Sciatic nerve (tissue), 2 donors: ENCODE results near the gene DCAF7. TPM values are rescaled to one million over a fixed set of nuclear protein-coding genes. Genes with fewer than 3 reads are reported as not detected.

Experiments used
- ATAC-seq: fragments of 200-7000 bp; cut with Tn5 transposase; one replicate; pipeline ENCODE4 v1.9.1; 2020; ENCODE audit warnings: mild to moderate bottlenecking, moderate library complexity
- DNase-seq: peaks from one replicate; pipeline ENCODE4 v3.0.0-alpha.2; 2020; ENCODE audit warnings: low spot score
- intact Hi-C: fragments of 100-400 bp; cut with DNase I; formaldehyde crosslinking; loops from one replicate; pipeline ENCODE4 v1.14.2; 2022
- total RNA-seq: library from RNA; stranded (reverse); fragmentation: NEBNext Ultra II Directional; extraction: Animal tissue kit (Norgen Biotek cat#: 25700); gene quantifications from one replicate; pipeline ENCODE4 v1.2.1, GENCODE V29; 2021
- donor health status: DM: no; HTN: no; CAD: no.
- donor health status: DM: no; HTN: no; CAD: no.

The DCAF7 gene
- total RNA-seq, 1 donor from 2014 or later = 60.6 TPM

DNA sequence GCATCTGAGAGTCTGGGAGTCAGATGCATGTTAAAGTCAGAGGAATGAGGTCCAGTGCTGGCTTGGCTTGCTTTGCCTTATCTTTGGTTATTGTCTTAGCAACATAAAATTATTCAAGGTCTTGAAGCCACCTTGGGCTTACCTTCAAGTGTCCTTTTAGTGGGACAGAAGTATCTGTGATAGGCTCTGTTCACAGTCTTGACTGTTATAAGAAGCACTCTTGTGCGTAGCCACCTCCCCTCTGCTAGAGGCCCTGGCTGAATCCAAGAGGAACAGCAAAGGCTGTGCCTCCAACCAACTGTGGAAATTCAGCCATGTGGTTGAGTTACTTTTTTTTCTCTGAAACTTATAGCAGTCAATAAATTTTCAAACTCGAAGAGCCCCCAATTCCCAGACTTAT is 63.4 kb downstream of the DCAF7 start:
- intact Hi-C loops = loop anchor here (5.0 kb wide), 1 partner anchor 181 kb away; no protein-coding TSS in a partner anchor
- no peak for ATAC-seq
- no peak for DNase-seq

DNA sequence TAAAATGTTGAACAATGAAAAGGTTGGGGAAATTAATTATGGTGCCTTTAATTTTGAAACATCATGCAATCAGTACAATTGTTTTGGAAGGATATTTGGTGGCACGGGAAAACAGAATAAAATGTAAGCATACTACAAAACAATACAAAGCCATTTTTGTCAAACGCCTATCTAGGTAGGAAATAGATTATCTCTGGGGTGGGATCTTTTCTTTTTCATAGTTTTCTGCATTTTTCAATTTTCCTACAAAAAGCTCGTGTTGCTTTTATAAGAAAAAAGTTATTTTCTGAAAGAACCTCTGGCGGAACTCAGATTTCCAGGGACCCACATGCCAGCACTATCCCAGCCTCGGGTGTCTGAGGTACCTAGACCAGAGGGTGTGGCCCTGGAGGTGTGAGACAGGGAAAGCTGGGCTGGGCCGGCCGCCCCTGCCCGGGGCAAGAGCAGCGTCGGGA is 71.0 kb downstream of the DCAF7 start:
- intact Hi-C loops = no loop called here
- DNase-seq = no peak
- no peak for ATAC-seq

DNA sequence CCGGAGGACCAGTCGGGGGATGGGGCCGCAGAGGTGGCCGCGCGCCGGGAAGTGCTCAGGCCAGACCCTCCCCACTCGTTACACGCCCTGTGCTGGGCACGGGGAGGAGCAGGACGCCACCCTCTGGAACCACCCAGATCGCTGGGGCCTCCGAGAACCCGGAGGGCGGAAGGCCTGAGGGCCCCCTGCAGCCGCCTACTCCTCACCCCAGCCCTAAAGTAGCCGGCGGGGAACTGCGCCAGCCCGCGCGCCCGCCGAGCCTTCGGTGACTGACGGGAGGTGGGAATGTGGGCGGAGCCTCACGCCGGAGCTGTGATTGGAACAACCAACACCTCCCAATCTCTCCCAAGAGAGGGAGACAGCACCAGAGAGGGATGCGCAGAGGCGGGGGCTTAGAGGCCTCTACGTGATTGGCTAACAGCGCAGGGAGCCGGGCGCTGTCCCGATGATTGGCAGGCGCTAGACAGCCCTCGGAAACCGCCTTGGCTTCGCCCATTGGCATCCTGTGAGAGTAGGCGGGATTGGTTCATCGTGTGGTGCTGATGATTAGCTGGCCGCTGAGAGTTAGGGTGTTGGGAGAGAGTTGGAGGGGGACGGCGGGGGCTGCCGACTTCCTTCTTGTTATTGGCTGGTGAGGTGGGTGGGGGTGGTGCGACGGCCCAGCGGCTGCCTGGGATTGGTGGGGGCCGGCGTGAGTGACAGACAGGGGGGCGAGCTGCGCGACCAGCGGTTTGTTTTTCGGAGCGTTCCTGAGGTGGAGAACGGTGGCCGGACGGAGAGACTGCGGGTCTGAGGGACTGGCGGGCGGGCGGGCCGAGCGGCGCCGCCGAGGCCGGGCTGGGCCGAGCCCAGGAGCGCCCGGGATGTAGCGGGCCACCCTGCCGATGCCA is 71.7 kb downstream of the DCAF7 start, which contains the start of gene MAP3K3:
Gene MAP3K3 (plus strand): TSS at position 734 of the 890 bp plus-strand sequence. CDS start 343 bp downstream, outside the sequence.
- intact Hi-C loops = no loop called here
- DNase-seq (peak; percentile 98), ATAC-seq (peak; percentile 98)

DNA sequence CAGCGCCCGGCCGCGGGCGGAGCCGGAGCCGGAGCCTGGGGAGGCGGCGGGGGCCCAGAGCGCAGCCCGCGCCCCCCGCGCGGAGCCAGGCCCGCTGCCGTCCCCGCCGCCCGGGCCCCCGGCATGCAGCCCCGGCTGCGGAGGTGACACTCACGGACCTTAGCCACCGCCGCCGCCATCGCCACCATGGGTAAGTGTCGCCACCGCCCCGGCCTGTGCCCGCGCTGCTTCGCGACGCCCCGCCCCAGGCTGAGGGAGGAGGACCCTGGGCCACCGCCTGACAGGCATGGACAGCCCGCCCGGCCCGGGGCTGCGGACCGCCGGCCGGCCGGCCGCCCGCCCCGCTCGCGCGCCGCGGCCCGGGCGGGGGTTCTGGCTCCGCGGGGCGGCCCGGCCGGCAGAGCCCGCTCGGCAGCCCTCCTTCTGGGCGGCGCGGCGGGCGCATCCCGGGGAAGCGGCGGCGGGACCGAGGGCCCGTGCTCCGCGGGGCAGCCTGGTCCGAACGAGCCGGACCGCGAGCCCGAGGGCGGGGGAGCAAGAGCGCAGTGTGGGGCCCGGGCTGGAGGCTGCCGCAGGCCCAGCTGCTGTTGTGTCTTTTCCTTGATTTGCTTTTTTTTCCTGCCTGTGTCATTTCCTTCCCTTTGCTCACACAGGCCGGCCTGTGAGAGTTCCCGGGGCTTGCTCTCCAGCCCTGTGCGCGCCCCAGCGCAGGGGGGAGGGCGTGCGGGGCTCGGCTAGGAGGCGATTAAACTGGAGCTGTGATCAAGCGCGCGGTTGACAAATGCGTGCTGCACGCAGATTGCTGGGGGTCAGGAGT is 72.5 kb downstream of the DCAF7 start:
- ATAC-seq (no peak), DNase-seq (peak; percentile 84)
- intact Hi-C loops = no loop called here

DNA sequence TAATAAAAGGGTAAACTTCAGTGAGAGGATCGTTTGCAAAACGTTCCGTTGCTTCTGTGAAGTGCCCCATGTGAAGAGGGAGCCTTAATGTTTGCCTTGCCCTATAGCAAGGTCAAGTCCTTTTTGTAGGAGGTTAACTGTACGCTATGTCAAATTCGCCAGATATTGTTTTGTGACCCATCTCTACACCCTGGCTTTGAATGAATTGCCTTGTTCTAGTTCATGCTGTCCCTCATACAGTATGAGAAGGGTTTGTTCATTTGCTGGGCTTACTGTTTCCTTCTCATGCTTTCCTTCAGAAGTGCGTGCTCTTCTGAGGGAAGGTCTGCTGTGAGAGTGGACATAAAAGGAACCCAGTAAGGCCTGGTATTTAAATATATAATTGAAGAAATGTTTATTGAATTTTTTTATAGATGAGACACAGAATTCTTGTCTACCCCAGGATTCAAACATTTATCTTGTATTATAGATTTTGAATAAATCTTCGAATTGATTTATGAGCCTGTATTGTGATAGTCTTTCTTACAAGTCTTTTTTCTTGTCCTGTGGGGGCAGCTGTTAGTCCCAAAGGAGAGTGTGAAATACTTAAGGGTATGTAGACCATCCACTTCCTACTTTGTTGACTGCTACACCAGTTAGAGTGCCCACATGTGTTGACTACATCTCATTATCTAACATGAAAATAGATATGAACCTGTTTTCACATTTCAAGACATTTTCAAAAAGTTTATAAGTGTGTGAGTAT is 73.7 kb downstream of the DCAF7 start:
- ATAC-seq (no peak), DNase-seq (no peak)
- intact Hi-C loops = no loop called here

DNA sequence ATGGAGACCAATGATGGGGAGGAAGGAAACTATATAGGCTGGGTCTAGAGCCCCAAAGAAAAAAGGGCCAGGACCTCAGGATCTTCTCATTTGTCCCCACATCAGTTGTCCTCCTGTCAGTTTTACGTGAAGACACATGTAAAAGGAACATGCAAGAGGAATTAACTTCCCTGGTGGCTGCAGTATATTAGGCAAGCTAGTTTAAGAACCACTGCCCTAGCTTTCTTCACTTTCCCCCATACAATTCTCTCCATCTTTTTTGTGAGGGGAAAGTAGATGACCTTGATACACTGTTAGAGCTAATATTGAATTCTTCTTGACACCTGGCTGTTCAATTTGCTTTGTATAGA is 74.2 kb downstream of the DCAF7 start:
- no peak for ATAC-seq
- intact Hi-C loops = no loop called here
- no peak for DNase-seq

DNA sequence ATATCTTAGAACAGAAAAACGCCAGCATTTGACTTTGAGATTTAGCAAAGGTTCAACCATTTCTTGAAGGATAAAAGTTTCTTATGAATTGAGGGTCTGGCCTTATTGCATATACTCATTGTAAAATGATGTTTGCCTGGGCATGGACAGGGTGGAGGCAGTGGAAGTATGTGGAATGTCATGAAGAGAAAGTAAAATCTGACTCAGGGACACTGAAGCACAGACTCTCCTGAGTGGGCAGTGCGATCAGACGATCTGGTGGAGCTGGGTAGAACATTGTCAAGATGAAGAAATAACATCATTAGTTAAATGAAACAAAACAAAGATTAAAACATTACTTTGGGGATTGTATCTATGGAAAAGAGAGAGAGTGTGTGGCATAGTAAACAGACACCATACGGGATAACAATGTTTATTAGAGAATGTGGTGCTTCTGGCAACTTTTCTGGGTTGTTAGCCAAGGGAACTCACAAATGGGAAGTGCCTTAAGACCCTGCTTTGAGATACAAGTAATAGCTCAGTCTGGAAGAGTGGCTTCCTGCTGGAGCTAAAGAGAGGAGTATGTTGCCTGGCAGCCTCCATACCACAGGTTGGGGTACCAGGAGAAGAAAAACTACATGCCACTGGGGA is 76.4 kb downstream of the DCAF7 start:
- no peak for ATAC-seq
- DNase-seq = no peak
- intact Hi-C loops = no loop called here

DNA sequence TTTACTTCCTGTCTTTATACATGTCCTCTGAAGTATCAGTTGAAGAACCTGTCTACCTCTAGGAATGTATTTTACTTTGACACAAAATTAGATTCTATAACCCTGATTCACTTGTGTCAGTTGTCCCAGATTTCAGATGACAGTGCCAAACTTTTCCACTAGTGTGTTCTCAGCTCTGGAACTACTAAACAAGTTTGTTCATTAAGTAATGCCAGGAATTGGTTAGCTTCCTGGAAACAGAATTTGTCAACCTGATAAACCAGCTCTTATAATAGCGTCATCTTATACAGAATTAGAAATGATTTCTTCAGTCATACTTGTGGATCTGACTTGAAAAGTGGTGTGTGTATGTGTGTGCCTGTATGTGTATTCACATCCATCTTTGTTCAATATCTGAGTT is 79.3 kb downstream of the DCAF7 start:
- DNase-seq (no peak), ATAC-seq (no peak)
- intact Hi-C loops = no loop called here

DNA sequence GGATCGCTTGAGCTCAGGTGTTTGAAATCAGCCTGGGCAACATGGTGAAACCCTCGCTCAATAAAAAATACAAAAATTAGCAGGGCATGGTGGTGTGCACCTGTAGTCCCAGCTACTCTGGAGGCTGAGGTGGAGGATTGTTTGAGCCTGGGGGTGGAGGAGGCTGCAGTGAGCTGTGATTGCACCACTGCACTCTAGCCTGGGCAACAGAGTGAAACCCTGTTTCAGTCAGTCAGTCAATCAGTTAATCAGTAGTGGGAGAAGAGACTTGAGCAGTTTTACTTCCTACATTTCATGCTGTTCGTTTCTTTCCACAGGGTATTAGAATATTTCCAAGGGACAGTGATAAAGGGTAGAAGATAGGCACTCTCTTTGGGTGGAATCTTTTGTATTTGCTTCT is 80.8 kb downstream of the DCAF7 start:
- intact Hi-C loops = no loop called here
- no peak for DNase-seq
- ATAC-seq = no peak

DNA sequence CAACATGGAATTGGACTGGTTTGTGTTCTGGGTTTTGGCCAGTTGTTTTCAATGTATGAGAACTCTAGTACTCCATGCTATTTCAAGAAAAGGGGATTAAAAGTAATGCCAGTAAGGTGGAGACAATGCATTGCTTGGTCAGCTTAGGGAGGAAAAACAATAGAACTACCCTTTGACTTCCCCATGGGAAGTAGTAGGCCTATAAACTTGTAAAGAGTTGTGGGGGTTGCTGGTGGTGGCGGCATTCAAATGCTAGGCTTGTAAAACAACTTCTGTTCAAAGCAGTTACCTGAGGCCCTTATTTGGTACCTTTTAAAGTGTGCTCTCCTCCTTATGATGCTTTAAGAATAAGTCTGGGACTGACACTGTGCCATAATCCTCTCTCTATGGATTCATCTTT is 81.3 kb downstream of the DCAF7 start:
- no peak for DNase-seq
- no peak for ATAC-seq
- intact Hi-C loops = no loop called here

DNA sequence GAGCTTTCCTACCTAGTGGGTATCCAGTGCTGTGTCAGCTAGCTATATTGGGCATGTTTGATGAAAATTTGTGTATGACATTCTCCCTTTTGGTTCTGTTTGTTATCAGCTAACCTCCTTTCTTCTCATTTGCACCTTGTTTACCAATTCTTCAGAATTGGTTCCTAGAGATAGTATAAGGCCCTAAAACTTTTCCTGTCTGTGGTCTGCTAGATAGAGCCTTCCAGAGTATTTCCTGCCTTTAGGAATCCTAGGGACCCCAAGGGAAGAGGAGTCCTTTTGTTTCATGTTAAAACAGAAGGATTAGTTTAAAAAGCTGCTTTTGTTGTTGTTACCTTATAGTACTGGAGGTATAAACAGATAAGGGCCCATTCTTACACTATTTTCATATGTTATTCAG is 83.5 kb downstream of the DCAF7 start:
- no peak for ATAC-seq
- intact Hi-C loops = no loop called here
- DNase-seq = no peak

DNA sequence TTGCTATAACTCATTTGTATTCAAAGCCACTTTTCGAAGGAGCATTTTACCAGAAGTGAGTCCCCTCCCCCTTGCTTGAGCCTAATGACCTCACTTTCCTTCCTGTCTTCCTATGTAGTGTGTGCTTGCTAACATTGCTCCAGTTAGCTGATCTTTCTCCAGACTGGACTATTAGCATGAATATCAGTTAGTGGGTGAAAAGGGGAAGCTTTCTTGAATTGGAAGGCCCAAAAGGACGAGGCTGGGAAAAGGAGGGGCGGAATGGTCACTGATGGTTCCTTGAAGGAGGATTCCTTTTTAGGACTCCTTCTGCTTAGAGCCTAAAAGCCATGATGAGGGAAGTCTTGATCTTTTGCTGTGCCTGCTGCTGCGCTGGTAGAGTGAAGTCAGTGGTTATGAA is 83.9 kb downstream of the DCAF7 start:
- DNase-seq = no peak
- ATAC-seq = peak; percentile 57
- intact Hi-C loops = no loop called here

DNA sequence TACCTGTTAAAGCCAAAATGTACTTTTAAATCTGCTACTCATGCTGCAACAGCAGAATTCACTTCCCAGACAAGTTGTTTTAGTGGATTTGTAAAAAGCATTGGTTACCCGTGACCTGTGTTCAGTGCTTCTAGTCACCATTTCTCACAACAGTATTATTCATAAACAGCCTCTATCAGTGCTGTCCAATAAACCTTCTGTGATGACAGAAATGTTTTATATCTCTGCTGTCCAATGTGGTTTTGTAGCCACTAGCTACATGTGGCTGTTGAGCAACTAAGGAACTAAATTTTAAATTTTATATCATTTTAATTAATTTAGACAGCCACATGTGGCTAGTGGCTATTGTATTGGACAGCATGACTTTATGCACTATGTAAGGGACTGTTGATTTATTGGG is 84.5 kb downstream of the DCAF7 start:
- DNase-seq (no peak), ATAC-seq (no peak)

DNA sequence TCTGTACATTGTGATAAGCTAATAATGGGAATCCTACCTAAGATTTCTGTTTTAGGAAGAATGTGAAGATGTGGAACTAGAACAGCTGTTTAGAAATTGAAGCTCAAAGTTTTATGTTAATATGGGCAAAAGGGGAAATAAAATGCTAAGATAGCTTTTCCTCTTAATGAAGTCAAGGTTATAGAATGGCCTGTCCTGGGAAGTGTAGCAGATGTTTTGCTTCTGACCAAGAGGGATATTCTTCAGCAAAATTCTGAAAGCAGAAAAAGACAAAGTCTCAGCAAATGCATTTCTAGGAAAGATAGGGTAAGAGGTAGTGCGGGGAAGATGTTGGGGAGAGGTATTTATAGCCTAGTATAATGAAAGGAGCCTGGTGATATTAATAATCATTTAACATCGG is 85.0 kb downstream of the DCAF7 start:
- intact Hi-C loops = no loop called here
- ATAC-seq (no peak), DNase-seq (no peak)

More for the DNA sequence above, 84.5 kb downstream of the DCAF7 start:
- intact Hi-C loops = no loop called here

DNA sequence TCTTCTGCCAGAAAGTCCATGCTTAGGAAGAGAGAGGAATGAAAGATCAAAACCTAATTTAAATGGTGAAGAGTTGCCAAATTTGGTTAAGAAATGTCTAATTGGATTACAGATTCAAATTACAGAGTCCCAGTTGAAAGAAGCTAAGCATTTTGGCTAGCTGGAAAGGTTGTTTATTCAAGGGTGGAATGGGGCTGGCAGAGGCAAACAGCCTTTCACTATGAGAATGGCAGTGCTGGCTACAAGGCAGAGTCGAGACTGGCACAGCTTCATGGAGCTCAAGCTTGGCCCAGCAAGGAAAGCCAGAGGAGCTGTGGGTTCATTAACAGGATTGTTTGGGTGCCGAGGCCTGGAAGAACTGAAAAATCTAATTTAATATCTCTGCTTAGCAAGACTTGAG is 85.5 kb downstream of the DCAF7 start:
- ATAC-seq = no peak

DNA sequence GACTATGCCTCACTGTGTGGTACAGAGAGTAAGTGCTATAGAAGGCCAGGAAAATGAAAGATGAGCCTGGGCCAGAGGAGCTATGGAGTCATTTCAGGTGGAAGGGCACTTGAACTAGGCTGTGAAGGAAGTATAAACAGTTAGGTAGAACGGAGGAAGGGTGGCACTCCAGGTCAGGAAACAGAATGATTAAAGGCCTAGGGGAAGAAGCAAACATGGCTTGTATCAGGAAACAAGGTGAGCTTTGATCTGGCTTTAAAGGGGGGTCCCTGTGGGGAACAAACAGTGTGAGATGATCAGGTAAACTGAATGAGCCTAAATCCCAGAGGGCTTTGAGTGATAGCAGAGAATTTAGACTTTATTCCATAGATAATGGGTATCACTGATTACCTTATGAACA is 88.8 kb downstream of the DCAF7 start:
- ATAC-seq (no peak), DNase-seq (no peak)
- intact Hi-C loops = no loop called here

More for the DNA sequence above, 85.5 kb downstream of the DCAF7 start:
- intact Hi-C loops = no loop called here
- no peak for DNase-seq

DNA sequence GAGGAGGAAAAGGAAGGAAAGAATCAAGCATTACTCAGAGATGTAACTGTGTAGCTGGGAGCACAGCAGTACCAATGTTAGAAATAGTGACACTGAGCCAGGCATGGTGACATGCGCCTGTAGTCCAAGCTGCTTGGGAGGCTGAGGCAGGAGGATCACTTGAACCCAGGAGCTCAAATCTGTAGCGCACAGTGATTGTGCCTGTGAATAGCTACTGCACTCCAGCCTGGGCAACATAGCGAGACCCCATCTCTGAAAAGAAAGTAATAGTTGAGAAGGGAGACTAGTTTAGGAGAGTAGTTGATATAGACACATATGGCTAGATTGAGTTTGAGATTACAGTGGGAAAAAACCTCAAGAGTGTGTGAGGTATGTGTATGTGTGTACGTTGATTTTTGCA is 89.8 kb downstream of the DCAF7 start:
- intact Hi-C loops = no loop called here
- DNase-seq = no peak
- no peak for ATAC-seq

DNA sequence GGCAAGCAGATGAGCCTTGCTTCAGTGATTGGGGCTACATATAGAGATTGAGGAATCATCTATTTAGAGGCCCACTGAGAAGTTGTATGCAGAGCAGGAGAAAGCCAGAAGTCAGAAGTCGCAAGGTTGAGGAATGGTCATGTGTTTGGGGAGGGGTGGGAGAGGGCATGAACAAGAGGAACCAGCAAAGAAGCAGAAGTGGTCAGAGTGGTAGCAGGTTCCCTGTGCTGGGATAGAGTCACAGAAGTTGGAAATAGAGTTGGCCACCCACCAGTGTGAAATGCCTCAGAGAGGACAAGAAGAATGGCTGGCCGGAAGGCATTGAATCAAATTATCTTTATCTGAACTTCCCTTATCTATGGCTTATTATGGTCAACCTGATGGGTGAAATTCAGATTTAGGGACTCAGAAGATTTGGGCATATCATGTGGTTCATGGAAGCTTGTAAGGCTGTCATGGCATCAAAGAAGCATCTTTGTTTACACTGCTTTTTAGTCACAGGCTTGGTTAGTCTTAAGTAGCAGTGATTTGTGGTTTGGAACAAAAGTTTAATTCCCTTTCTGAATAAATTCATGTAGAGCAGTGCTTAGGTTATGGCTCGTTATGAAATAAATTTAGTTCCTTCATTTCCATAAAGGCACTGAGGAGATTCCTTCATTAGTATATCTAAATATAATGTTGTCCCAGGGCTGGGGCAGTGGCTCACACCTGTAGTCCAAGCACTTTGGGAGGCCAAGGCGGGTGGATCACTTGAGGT is 91.6 kb downstream of the DCAF7 start:
- intact Hi-C loops = no loop called here
- peak; percentile 88 for ATAC-seq
- no peak for DNase-seq
